HG03460 (cell line): ENCODE measurements around the gene ZNF536.
"Not testable (repeated sequence)": the region's sequence is repeated elsewhere in the genome, so short reads cannot be mapped to it uniquely, and the experiment has no call there.

Source experiments
- ATAC-seq: cut with Tn5 transposase; IDR thresholded peaks from one replicate; pipeline ENCODE4 v1.9.1; 2021; ENCODE audit not compliant: unreplicated experiment

Gene ZNF536

GRCh38 chr19:30341611-30342201 is 30.5 kb upstream of the ZNF536 start:
- no peak for ATAC-seq

GRCh38 chr19:30342901-30343300 is 29.3 kb upstream of the ZNF536 start:
- ATAC-seq = no peak

- no peak for ATAC-seq
Measured at GRCh38 chr19:30344446-30345425, 27.4 kb upstream of the ZNF536 start.

GRCh38 chr19:30345686-30346085 is 26.5 kb upstream of the ZNF536 start:
- ATAC-seq = no peak

- not testable (repeated sequence) for ATAC-seq
Measured at GRCh38 chr19:30346468-30346867, 25.7 kb upstream of the ZNF536 start.

- no peak for ATAC-seq
Measured at GRCh38 chr19:30349131-30349730, 23.0 kb upstream of the ZNF536 start.

GRCh38 chr19:30350692-30351663 is 21.2 kb upstream of the ZNF536 start:
- ATAC-seq = no peak

GRCh38 chr19:30351774-30352173 is 20.4 kb upstream of the ZNF536 start:
- no peak for ATAC-seq

- no peak for ATAC-seq
Measured at GRCh38 chr19:30353394-30353945, 18.7 kb upstream of the ZNF536 start.

- no peak for ATAC-seq
Measured at GRCh38 chr19:30355586-30355985, 16.6 kb upstream of the ZNF536 start.

- ATAC-seq = no peak
Measured at GRCh38 chr19:30356951-30357579, 15.1 kb upstream of the ZNF536 start.

- no peak for ATAC-seq
Measured at GRCh38 chr19:30357580-30357954, 14.6 kb upstream of the ZNF536 start.

GRCh38 chr19:30358319-30358718 is 13.9 kb upstream of the ZNF536 start:
- ATAC-seq = no peak

- no peak for ATAC-seq
Measured at GRCh38 chr19:30358821-30359580, 13.2 kb upstream of the ZNF536 start.

- no peak for ATAC-seq
Measured at GRCh38 chr19:30359936-30360335, 12.2 kb upstream of the ZNF536 start.

- ATAC-seq = no peak
Measured at GRCh38 chr19:30360376-30361106, 11.6 kb upstream of the ZNF536 start.

GRCh38 chr19:30361107-30361447 is 11.1 kb upstream of the ZNF536 start:
- no peak for ATAC-seq

- no peak for ATAC-seq
Measured at GRCh38 chr19:30361721-30362120, 10.5 kb upstream of the ZNF536 start.
